Measurements from ENCODE around the gene TAF7L.

Gene TAF7L

GRCh38 chrX:101219864-101220346 lies 71.2 kb downstream of the TAF7L start:
- peak; percentile 82 for DNase-seq

DNA sequence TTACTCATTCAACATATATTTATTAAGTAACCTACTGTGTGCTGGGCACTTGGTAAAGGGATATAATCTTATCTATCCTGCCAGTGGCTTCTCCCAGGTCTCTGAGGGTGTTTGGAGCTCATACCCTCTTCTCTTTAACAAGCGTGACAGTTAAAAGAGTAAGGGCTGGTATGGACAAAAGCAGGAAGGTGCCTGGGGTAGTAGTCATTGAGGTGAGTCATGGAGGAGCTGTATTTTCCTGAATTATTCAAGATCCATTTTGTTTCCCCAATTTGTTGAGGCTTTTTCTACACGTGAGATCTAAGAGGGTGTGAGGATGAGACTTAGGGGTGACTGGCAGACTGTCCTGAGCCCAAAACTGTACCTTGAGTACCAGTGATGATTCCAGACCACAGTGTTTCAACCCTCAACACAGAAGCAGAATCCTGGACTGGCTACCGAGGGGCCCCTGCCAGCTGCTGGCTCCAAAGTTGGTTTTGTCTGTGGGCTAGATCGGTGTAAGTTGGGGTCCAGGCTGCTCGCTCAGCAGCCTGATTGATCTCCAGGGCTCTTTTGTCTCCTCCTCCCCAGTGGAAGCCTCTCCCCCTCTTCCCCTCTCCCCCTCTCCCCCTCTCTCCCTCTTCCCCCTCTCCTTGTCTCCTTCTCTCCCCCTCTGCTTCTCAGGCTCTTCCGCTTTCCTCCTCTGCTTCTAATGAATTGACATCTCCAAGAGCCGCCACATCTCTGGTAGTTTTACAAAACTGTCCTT lies 71.8 kb downstream of the TAF7L start, which contains the start of gene DRP2:
TSS of gene DRP2 (plus strand) at position 671 of the 748 bp plus-strand sequence. CDS start 11,862 bp downstream, outside the sequence.
- peak; percentile 72 for DNase-seq
